22Rv1 (cell line): ENCODE results near the gene PNPO.

Source experiments
- ZFX ChIP-seq: fragments of 450-650 bp; IDR thresholded peaks from 2 replicates; pipeline ENCODE4 v1.6.1; 2017; ENCODE audit warnings: antibody characterized with exemption, borderline replicate concordance
- TF ChIP-seq, protein P1 (sequence below): fragments of 450-650 bp; IDR thresholded peaks from 2 replicates; pipeline ENCODE4 v1.5.1; 2017; ENCODE audit warnings: mild to moderate bottlenecking

DNA sequence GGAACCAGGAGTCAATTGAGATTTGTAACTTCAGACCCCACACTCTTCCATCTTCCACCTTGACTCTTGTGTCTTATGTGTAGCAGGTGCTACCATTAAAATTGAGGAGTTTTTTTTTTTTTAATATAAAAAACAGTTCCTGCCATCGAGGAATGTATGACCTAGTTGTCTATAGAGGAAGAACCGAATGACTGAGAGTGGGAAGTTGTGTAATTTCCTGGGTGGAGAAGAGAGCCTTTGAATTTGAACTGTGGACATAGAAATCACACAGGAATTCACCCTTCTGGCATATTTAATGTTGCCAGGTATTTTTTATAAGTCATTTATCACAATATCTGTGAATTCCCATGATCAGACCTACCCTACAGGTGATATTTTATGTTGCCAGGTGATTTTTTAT is 23.4 kb upstream of the PNPO start:
- TF ChIP-seq, protein P1, sequence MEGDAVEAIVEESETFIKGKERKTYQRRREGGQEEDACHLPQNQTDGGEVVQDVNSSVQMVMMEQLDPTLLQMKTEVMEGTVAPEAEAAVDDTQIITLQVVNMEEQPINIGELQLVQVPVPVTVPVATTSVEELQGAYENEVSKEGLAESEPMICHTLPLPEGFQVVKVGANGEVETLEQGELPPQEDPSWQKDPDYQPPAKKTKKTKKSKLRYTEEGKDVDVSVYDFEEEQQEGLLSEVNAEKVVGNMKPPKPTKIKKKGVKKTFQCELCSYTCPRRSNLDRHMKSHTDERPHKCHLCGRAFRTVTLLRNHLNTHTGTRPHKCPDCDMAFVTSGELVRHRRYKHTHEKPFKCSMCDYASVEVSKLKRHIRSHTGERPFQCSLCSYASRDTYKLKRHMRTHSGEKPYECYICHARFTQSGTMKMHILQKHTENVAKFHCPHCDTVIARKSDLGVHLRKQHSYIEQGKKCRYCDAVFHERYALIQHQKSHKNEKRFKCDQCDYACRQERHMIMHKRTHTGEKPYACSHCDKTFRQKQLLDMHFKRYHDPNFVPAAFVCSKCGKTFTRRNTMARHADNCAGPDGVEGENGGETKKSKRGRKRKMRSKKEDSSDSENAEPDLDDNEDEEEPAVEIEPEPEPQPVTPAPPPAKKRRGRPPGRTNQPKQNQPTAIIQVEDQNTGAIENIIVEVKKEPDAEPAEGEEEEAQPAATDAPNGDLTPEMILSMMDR: no peak
- no peak for TF ChIP-seq ZFX
